ENCODE results near the gene MTFMT.
"Not testable (repeated sequence)": the region's sequence is repeated elsewhere in the genome, so short reads cannot be mapped to it uniquely, and the experiment has no call there.

MTFMT gene

DNA sequence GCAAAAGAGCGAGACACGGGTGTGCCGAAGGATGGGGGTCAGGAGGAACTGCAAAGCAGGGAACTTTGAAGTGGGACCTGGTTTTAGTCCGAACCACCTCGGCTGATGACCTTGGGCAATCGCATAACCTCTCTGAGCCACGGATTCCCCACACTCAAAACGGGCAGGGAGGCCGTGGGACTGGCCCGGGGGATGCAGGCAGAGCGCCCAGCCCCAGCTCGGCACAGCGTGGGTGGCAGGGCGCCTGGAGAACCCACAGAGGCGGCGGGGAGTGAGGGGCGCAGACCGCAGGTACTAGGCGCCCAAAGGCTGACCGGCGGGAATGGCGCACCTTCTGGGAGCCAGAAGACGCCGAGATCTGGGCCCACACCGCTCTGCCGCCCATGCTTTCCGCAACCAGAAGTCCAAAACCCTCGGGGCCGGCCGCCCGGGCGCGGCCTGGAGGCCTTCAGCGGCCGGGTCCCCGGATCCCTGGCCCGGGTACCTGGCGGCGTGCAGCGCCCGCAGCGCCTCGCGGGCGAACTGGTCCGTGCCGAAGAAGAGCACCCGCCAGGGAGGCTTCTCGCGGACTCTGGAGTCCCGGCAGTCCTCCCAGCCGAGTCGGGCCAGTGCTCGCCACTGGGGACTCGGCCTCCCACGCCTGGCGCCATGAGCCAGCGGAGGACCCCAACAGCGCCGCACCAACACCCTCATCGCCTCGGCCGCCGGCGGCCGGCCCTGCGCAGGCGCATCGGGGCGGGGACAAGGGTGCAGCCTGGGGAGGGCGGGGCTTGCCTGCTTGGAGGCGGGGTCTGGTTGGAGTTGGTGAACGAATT lies at the start of gene MTFMT:
Gene MTFMT (minus strand): TSS at position 719 of the 815 bp plus-strand sequence. CDS start 26 bp downstream, at position 693.
- no peak for DNase-seq

DNA sequence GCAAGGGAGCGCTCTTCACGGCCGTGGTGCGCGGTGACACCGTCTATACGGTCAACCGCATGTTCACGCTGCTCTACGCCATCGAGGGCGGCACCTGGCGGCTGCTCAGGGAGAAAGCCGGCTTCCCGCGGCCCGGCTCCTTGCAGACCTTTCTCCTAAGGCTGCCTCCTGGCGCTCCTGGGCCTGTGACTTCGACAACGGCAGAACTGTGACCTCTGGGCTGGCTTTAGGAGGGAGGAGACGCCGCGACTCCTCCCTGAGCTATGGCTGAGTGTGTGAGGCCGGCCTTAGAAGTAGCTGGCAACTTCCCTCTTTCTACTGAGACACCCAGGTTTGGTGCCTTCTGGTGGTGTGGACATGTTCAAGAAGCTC lies 48.5 kb upstream of the MTFMT start:
- no peak for DNase-seq

DNA sequence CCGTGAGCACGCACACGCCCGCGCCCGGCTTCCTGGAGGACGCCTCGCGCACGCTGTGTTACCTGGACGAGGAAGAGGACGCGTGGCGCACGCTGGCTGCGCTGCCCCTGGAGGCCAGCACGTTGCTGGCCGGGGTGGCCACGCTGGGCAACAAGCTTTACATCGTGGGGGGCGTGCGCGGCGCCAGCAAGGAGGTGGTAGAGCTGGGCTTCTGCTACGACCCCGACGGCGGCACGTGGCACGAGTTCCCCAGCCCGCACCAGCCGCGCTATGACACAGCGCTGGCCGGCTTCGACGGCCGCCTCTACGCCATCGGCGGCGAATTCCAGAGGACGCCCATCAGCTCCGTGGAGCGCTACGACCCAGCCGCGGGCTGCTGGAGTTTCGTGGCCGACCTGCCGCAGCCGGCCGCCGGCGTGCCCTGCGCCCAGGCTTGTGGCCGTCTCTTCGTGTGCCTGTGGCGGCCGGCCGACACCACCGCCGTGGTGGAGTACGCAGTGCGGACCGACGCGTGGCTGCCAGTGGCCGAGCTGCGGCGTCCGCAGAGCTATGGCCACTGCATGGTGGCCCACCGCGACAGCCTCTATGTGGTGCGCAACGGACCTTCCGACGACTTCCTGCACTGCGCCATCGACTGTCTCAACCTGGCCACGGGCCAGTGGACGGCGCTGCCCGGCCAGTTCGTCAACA lies 48.0 kb upstream of the MTFMT start:
- DNase-seq, result no peak

DNA sequence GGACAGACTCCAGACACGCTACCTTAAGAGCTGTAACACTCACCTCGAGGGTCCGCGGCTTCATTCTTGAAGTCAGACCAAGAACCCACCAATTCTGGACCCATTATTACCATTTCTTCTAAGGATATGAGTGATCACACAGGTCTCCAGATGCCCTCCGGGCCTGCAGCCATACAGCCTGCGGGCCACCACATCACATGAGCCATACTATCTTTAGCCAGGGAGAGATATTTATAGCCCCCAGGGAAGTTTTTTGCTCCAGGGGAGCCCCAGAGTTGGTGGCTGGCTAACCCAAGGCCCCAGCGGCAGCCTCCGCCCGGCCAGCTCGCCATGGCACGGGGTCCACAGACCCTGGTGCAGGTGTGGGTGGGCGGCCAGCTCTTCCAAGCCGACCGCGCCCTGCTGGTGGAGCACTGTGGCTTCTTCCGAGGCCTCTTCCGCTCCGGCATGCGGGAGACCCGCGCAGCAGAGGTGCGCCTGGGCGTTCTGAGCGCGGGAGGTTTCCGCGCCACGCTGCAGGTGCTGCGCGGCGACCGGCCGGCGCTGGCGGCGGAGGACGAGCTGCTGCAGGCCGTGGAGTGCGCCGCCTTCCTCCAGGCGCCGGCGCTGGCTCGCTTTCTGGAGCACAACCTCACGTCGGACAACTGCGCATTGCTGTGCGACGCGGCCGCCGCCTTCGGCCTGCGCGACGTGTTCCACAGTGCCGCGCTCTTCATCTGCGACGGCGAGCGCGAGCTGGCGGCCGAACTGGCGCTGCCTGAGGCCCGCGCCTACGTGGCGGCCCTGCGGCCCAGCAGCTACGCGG lies 47.2 kb upstream of the MTFMT start, which contains the start of gene KBTBD13:
Gene KBTBD13 (plus strand): TSS at position 261 of the 805 bp plus-strand sequence. CDS start 70 bp downstream, at position 331.
- DNase-seq, result no peak

DNA sequence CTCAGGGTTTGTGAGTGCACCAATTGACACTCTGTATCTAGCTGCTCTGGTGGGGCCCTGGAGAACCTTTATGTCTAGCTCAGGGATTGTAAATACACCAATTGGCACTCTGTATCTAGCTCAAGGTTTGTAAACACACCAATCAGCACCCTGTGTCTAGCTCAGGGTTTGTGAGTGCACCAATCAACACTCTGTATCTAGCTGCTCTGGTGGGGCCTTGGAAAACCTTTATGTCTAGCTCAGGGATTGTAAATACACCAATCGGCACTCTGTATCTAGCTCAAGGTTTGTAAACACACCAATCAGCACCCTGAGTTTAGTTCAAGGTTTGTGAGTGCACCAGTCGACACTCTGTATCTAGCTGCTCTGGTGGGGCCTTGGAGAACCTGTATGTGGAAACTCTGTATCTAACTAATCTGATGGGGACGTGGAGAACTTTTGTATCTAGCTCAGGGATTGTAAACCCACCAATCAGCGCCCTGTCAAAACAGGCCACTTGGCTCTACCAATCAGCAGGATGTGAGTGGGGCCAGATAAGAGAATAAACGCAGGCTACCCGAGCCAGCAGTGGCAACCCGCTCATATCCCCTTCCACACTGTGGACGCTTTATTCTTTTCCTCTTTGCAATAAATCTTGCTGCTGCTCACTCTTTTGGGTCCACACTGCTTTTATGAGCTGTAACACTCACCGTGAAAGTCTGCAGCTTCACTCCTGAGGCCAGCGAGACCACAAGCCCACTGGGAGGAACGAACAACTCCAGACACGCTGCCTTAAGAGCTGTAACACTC lies 46.4 kb upstream of the MTFMT start:
- DNase-seq, result not testable (repeated sequence)

DNA sequence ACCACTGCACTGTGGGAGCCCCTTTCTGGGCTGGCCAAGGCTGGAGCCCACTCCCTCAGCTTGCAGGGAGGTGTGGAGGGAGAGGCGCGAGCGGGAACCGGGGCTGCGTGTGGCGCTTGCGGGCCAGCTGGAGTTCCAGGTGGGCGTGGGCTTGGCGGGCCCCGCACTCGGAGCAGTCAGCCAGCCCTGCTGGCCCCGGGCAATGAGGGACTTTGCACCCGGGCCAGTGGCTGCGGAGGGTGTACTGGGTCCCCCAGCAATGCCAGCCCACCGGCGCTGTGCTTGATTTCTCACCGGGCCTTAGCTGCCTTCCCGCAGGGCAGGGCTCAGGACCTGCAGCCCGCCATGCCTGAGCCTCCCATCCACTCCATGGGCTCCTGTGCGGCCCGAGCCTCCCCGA lies 45.5 kb upstream of the MTFMT start:
- DNase-seq, result not testable (repeated sequence)

DNA sequence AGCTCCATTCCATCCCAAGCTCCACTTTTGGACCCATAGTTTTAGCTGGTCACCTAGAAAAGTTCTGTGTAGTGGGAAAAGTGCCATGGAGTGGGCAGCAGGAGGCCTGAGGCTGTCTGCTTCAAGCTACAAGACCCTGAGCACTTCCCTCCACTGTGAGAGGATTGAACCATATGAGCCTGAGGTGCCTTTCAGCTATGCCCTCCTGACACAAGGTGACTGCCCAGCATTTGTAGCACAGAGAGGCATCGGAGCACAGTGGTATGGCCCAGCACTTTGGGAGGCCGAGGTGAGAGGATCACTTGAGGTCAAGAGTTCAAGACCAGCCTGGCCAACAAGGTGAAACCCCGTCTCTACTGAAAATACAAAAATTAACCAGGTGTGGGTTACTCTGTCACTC lies 43.2 kb upstream of the MTFMT start:
- DNase-seq, result no peak

DNA sequence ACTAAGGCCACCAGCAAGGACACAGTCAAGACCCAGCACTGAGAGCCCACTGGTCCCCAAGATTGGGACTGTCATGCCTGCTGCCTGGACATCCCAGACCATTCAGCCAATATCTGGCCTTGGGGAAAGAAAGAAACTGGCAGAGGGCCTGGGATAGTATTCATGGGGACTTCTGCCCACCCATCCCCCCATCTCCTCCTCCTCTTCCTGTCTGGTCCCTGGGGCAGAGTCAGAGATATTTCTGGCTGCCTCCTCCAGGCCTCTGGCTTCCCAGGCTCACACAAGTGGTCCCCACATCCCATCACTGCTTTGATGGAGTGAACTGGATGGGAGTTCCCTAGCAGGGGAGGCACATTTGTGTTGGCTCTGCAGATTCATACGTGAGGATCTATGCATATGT lies 42.6 kb upstream of the MTFMT start:
- no peak for DNase-seq

DNA sequence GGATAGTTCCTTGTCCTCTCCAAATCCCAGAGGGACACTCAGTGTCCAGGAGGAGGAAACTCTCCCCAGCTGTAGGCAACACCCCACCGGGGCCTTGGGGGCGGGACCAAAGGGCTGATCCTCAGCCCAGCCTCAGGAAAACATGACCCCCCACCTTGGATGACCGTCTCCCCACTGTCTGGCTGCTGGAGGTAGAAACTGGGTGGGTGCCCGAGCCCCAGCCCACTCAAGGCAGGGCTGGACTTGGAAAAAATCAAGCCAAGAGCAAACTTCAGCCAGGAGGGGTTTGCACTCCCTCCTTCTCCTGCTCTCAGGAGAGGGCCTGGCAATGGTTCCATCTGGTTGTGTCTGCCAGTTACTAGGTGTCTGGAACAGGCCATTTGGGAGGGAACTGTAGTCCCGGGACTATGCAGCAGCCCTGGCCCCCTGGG lies 42.0 kb upstream of the MTFMT start:
- no peak for DNase-seq

DNA sequence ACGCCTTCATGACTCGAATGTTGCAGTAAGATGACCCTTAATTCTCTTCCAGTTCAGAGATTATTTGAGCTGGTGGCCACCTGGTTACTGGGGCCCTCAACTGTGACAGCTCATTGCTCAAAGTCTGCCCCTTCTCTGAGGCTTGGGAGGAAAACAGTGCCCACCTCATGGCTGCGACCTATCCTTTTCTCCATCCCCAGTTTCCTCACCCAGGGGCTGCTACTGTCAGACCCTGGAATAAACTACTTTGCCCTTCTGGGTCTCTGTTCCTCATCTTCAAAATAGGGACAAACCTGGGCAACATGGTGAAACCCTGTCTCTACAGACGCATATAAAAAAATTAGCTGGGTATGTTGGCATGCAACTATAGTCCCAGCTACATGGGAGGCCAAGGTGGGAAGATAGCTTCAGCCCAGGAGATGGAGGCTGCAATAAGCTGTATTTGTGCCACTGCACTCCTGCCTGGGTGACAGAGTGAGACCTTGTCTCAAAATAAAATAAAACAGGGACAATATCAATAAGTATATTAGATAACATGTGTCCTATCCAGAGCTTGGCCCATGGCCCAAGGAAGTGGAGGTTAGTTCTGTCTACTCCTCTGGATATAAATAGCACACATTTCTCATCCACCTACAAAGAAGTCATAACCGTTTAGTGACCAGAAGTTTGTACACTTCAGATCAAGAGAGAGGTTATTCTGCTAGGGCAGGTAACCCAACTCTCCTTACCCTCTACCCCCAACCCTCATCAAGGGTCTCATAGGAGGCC lies 40.5 kb upstream of the MTFMT start:
- no peak for DNase-seq

DNA sequence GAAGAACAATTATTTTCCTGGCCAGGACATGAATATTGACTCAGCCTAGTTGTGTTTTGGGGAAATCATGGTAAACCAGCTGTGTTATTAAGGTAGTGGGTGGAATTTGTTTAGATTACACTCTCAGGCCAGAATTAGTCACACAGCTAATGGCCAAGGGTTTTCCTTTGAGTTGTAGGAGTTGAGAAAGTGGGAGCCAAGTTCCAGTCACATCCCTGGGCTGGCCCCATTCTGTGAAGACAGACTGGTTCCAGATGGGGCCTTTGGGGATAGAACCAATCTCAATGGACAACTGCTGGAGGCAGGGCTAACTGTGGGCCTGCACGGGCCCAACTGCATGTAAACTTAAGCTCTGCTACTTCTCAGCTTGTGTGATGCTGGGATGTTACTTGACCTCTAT lies 39.7 kb upstream of the MTFMT start:
- DNase-seq, result no peak

DNA sequence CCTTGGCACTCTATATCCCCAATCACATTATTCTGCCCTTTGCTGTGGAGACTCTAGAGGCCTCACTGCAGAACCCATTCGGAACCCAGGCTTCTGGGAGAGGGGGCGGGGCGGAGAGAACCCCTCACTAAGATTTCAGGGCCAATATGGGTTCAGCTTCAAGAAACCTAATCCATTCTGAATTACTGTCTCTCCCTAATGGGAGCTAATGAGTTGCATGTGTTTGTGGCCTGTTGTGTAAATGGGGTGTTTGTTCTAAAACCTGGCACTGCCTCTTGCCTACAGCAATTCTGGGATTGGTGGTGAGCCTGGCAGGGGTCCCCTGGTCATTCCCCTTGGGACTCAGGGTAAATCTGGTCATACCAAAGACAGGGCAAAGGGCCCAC lies 39.0 kb upstream of the MTFMT start:
- DNase-seq, result no peak

DNA sequence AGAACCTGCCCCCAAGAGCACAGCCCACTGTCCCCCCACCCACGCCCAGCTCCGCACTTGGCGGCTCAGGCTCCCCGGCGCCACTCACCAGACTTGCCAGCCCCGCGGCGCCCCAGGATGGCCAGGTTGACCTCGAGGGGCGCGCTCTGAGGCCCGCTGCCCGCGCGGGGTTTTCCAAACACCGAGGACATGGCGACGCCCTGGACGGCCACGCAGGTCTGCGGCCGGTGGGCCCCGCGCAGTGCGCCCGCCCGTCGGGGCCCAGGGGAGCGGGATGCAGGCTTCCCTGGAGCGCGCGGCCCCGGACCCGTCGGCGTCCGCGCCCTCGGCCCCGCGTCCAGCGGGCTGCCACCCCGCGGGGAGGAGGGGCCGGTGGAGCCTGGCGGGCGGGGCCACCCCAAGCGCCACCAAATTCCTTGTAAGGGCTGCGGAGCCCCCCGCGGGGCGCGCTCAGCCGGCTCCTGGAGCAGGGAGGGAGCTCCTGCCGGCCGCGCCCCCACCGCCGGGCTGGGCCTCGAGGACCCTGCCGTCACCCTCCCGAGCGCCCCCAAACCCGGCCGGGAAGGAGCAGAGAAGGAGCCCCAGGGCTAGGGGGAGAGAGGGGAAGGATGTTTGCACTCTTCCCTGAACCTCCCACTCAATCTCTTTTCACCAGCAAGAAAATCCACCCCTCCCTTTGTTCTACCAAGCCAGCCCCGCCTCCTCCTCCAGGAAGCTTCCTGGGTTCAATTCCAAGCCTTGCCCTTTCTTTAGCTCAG lies 38.4 kb upstream of the MTFMT start, which contains the start of gene RASL12:
Gene RASL12 (minus strand): TSS at position 347 of the 758 bp plus-strand sequence. CDS start 156 bp downstream, at position 191.
- no peak for DNase-seq

DNA sequence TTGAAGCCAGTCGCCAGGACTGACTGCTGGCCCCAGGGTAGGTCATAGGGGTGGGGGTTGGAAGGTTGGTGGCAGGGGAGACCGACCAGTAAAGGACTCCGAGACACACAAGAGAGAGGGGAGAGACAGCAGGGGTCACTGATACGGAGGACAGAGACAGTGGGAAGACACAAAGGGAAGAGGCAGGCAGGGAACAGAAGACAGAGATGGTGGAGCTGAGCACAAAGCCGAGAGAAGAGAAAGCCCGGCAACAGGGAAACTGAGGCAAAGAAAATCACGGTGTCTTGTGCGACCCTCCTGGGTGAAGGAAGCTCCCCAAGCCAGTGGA lies 37.8 kb upstream of the MTFMT start:
- no peak for DNase-seq

DNA sequence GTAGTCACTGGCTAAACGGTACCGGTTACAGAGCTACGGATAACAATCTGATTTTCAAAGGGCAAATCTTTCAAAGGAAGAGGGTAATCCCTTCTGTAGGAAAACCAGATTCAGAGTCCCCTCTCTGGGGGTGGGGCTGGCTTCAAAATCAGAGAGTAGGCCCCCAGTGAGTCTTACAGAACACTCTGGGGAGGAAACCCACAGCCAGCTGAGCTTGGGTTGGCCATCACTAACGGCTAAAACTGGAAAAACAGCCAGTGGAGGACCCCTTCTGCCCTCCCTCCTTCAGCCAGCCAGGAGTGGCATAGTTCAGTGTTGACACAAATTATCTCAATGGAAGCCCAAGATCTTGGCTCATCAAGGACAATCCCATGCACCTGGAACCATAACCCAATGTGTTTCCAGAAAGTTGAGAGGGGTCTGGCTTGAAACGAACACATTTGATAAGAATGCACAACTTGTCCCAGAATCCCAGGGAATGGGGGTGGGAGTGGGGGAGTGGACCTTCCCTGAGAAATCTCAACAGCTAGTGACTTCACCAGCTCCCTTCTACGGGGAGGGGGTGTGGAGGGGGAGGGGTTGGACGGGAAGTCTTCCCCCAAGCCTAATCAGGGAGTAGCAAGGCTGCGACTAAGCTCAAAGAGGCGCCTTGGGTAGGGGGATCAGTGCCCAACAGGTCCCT lies 37.3 kb upstream of the MTFMT start:
- no peak for DNase-seq

DNA sequence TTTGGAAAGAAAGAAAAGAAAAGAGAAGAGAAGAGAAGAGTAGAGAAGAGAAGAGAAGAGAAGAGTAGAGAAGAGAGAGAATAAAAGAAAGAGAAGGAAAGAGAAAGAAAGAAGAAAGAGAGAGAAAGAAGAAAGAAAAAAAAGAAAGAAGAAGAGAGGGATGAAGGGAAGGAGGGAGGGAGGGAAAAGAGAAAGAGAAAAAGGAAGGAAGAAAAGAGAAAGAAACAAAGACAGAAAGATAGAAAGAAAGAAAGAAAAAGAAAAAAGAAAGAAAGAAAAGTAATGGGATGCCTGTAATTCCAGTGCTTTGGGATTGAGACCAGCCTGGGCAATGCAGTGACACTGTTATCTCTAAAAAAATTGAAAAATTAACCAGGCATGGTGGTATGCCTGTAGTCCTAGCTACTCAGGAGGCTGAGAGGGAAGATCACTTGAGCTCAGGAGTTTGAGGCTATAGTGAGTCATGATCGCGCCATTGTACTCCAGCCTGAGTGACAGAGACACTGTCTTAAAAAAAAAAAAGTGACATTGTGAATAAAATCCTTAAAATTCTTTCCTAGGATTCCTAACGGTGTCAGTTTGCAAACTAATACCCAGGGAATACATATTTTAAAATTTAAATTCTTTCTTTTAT lies 36.7 kb upstream of the MTFMT start:
- no peak for DNase-seq

DNA sequence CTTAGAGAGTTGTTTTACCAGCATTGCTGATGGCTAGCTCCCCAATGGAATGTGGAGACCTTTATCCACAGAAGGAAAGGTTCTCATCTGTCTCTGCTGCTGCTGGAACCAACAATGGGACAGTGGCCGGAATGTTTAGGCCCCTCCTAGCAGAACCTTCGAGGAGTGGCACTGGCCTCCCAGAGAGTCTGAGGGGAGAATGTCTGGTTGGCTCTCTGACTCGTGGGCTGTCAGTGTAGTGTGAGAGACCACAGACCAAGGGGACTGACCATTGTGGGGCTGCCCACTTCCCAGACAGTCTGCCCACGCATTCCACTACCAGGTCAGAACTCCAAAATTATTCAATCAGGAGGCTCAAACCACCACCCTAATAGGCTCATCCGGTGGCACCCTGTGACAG lies 33.3 kb upstream of the MTFMT start:
- DNase-seq, result no peak

DNA sequence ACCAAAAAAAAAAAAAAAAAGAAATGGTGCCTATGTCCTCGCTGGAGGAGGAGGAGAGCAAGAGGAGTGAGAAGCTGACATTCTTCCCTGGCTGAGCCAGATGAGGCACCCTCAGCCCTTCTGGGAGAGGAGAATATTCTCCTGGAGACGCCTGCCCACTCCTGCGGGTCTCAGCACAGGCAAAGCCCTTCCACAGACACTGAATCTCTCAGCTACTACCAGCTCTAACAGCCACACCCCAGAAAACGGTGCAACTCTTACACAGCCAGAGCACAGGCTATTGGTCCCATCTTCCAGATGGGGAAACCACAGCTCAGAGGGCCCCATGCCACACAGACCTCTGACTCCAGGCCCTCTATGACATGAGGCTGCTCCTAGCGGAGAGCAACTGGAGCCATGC lies 32.6 kb upstream of the MTFMT start:
- no peak for DNase-seq

DNA sequence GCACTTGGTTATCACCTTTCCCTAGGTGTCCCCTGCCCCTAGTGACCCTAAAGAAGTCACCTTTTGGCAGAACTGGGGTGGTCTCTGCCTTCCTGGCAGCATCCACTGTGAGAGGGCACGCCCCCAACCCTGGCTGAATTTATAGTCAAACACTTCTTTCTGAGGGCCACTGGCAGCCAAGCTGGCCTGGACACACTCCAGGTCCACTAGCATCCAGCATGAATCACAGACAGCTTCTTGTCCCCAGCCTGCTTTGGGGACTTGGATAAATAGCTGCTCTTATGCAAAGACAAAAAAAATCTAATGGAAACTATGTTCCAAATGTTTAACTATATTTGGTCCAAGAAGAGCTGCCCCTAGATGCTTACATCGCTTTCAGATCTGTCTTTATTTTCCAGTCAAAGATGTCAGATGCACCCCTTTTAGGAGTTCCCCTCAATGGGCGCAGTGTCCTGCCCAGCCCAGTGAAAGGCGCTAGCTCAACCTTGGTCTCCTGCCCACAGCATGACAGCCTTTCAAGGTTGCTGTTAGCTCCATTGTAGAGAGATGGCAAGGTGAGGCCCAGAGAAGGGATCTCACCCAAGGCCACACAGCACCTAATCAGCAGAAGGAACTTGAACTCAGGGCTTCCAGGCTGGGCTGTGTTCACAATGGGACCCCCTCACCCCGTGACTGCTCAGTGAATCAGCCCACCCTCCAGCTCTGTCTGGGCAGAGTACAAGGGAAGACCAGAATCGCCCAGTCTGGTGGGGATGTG lies 31.4 kb upstream of the MTFMT start:
- DNase-seq, result no peak

Measured in DMS 273 treated with DMSO at 0.1 percent for 48 hours (cell line).